Measurements from ENCODE around the gene THAP7.

DNA sequence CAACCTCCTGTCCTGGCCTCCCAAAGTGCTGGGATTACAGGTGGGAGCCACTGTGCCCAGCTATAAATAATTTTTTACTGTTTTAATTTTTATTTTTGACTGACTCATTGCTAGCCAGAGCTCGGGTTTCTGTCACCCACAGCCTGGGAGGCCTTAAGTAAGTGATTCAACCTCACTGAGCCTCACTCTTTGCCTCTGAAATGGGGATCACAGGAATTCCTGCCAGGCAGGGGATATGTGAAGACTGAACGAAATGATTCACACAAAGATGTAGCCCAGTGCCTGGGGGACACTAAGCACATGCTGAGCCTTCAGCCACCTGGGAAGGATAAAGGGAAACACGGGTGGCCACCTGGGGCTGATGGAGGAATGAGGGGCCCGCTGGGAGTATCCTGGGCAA is 40.0 kb upstream of the THAP7 start:
- no peak for TF ChIP-seq CTCF (IDR thresholded peaks at IDR 0.05)
- no peak for TF ChIP-seq POLR2A (IDR thresholded peaks at IDR 0.05; ENCODE audit: low read depth)
- TF ChIP-seq POLR2AphosphoS5 (IDR thresholded peaks at IDR 0.05), result no peak
- TF ChIP-seq EP300 (IDR thresholded peaks at IDR 0.05), result no peak

Measured in esophagus muscularis mucosa (tissue), 4 donors.